ENCODE results near the gene ALDH1A3. TPM values are rescaled to one million over a fixed set of nuclear protein-coding genes. Genes with fewer than 3 reads are reported as not detected.
A peak's percentile ranks its signal among the peaks of the same experiment; 100 is the strongest.

The ALDH1A3 gene
- total RNA-seq, 1 donor from 2014 or later: 666 TPM

GRCh38 chr15:100928632-100929280 is 49.1 kb downstream of the ALDH1A3 start:
- Histone ChIP-seq H3K36me3 (ENCODE audit: control insufficient read depth, insufficient read depth, low read length) (peaks cover 6% of the 10 kb centered on the region), H3K27me3 (ENCODE audit: control insufficient read depth, insufficient read depth, low read length) (no peaks in the 10 kb centered on the region), H3K4me3 (ENCODE audit: low read depth, low read length) (no peak overlapping the region)
- DNase-seq (ENCODE audit: low read depth): peak; percentile 63
- no peak for FAIRE-seq
- TF ChIP-seq, protein P1, sequence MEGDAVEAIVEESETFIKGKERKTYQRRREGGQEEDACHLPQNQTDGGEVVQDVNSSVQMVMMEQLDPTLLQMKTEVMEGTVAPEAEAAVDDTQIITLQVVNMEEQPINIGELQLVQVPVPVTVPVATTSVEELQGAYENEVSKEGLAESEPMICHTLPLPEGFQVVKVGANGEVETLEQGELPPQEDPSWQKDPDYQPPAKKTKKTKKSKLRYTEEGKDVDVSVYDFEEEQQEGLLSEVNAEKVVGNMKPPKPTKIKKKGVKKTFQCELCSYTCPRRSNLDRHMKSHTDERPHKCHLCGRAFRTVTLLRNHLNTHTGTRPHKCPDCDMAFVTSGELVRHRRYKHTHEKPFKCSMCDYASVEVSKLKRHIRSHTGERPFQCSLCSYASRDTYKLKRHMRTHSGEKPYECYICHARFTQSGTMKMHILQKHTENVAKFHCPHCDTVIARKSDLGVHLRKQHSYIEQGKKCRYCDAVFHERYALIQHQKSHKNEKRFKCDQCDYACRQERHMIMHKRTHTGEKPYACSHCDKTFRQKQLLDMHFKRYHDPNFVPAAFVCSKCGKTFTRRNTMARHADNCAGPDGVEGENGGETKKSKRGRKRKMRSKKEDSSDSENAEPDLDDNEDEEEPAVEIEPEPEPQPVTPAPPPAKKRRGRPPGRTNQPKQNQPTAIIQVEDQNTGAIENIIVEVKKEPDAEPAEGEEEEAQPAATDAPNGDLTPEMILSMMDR (IDR thresholded peaks at IDR 0.05; ENCODE audit: insufficient read depth, low read length, severe bottlenecking): no peak

DNA sequence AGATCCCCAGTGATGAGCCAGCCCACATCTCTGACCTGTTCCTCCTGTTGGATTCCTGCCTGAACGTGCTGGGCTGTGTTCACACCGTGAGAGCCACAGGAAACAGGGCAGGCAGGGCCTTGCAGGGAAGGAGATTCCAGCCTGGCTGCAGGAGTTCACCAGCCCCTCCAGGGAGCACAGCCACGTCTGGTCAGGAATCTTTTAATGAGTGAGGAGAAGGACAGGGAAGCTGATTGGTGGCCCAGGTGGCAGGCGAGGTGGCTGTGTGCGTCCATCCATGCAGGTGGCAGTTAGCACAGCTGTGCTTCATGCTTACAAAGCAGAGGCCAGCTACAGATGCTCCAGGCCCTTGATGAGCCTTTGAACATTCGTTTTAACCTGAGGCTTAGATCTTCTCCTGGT is 50.0 kb downstream of the ALDH1A3 start:
- FAIRE-seq: no peak
- Histone ChIP-seq H3K4me3 (ENCODE audit: low read depth, low read length) (no peak overlapping the region), H3K27me3 (ENCODE audit: control insufficient read depth, insufficient read depth, low read length) (no peaks in the 10 kb centered on the region), H3K36me3 (ENCODE audit: control insufficient read depth, insufficient read depth, low read length) (peaks cover 6% of the 10 kb centered on the region)
- DNase-seq (ENCODE audit: low read depth): peak; percentile 86
- TF ChIP-seq, protein P1 (IDR thresholded peaks at IDR 0.05; ENCODE audit: insufficient read depth, low read length, severe bottlenecking): no peak

GRCh38 chr15:100930306-100930848 is 50.7 kb downstream of the ALDH1A3 start:
- TF ChIP-seq, protein P1 (IDR thresholded peaks at IDR 0.05; ENCODE audit: insufficient read depth, low read length, severe bottlenecking): no peak
- no peak for FAIRE-seq
- H3K27me3 ChIP-seq (ENCODE audit: control insufficient read depth, insufficient read depth, low read length): no peaks in the 10 kb centered on the region
- H3K4me3 ChIP-seq (ENCODE audit: low read depth, low read length): no peak overlapping the region
- DNase-seq (ENCODE audit: low read depth): no peak
- H3K36me3 ChIP-seq (ENCODE audit: control insufficient read depth, insufficient read depth, low read length): peaks cover 4% of the 10 kb centered on the region

- H3K27me3 ChIP-seq (ENCODE audit: control insufficient read depth, insufficient read depth, low read length): no peaks in the 10 kb centered on the region
- no peak for FAIRE-seq
- no peak overlapping the region for H3K4me3 ChIP-seq (ENCODE audit: low read depth, low read length)
- TF ChIP-seq, protein P1 (IDR thresholded peaks at IDR 0.05; ENCODE audit: insufficient read depth, low read length, severe bottlenecking): no peak
- no peak for DNase-seq (ENCODE audit: low read depth)
- H3K36me3 ChIP-seq (ENCODE audit: control insufficient read depth, insufficient read depth, low read length): no peaks in the 10 kb centered on the region
Observed at GRCh38 chr15:100931143-100931890, 51.7 kb downstream of the ALDH1A3 start.

GRCh38 chr15:100932676-100933348 is 53.2 kb downstream of the ALDH1A3 start:
- no peaks in the 10 kb centered on the region for H3K27me3 ChIP-seq (ENCODE audit: control insufficient read depth, insufficient read depth, low read length)
- TF ChIP-seq, protein P1 (IDR thresholded peaks at IDR 0.05; ENCODE audit: insufficient read depth, low read length, severe bottlenecking): no peak
- FAIRE-seq (no peak), DNase-seq (ENCODE audit: low read depth) (no peak)
- no peaks in the 10 kb centered on the region for H3K36me3 ChIP-seq (ENCODE audit: control insufficient read depth, insufficient read depth, low read length)
- no peak overlapping the region for H3K4me3 ChIP-seq (ENCODE audit: low read depth, low read length)
